Measurements from ENCODE around the gene ANK3. TPM values are rescaled to one million over a fixed set of nuclear protein-coding genes. Genes with fewer than 3 reads are reported as not detected.

Gene ANK3
- total RNA-seq, 4 donors from 2014 or later: 34.8 to 91.3 (median 56.7) TPM

DNA sequence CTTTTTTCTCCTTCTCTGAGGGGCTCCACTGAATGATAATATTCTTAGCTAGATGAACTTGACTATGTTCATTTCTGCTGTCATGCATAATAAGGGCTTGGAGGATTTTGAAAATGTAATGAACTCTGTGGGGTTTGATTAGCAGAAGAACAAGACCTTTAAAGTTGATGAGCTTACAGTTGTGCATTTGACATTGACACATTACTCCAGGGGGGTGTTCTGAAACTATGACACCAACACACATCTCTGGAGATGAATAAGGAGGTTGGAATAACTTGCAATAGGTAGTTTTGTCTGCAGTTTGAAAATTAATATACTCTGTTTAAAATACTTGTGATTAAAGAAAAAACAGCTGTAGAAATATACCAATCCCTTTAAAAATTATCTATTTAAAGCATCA, 80.3 kb downstream of the ANK3 start:
- H3K27me3 ChIP-seq: no peaks in the 10 kb centered on the region
- no peak for DNase-seq
- TF ChIP-seq, protein P1, sequence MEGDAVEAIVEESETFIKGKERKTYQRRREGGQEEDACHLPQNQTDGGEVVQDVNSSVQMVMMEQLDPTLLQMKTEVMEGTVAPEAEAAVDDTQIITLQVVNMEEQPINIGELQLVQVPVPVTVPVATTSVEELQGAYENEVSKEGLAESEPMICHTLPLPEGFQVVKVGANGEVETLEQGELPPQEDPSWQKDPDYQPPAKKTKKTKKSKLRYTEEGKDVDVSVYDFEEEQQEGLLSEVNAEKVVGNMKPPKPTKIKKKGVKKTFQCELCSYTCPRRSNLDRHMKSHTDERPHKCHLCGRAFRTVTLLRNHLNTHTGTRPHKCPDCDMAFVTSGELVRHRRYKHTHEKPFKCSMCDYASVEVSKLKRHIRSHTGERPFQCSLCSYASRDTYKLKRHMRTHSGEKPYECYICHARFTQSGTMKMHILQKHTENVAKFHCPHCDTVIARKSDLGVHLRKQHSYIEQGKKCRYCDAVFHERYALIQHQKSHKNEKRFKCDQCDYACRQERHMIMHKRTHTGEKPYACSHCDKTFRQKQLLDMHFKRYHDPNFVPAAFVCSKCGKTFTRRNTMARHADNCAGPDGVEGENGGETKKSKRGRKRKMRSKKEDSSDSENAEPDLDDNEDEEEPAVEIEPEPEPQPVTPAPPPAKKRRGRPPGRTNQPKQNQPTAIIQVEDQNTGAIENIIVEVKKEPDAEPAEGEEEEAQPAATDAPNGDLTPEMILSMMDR (IDR thresholded peaks at IDR 0.05): no peak
- no peak for TF ChIP-seq POLR2A (IDR thresholded peaks at IDR 0.05)
- H3K4me3 ChIP-seq: no peak overlapping the region
- H3K36me3 ChIP-seq: no peaks in the 10 kb centered on the region
- intact Hi-C loops (cut with DNase I; ENCODE audit: low total_unique reads): no loop called here
- H3K9me3 ChIP-seq: no peaks in the 10 kb centered on the region
- H3K4me1 ChIP-seq: no peaks in the 10 kb centered on the region
- H3K27ac ChIP-seq: no peak overlapping the region

DNA sequence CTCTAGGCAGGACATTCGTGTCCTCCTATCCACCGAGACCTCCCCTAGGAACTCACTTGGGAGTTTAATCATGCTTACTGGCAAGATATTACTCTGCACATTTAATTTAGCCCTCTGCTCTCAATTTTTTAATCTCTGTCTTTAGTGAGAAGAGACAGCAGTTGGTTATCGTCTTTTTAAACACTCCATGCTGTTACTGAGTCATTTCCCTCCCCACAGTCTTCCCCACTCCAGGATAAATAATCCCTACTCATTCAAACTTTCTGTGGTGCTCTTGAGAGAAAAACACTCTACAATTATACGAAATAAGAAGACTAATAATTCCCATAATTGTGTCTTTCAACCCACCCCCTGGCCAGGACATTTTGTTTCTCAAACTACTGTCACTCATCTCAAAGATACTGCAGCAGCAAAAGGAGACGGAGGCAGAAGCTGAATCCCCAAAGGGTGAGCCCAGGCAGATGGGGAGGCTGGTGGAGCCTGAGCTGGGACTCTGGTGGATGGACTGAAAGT, 84.2 kb downstream of the ANK3 start:
- DNase-seq: no peak
- Histone ChIP-seq H3K4me3 (no peak overlapping the region), H3K27ac (no peak overlapping the region), H3K9me3 (no peaks in the 10 kb centered on the region), H3K27me3 (no peaks in the 10 kb centered on the region), H3K4me1 (no peaks in the 10 kb centered on the region), H3K36me3 (no peaks in the 10 kb centered on the region)
- intact Hi-C loops (cut with DNase I; ENCODE audit: low total_unique reads): no loop called here
- TF ChIP-seq, protein P1 (IDR thresholded peaks at IDR 0.05): no peak
- TF ChIP-seq POLR2A (IDR thresholded peaks at IDR 0.05): no peak

DNA sequence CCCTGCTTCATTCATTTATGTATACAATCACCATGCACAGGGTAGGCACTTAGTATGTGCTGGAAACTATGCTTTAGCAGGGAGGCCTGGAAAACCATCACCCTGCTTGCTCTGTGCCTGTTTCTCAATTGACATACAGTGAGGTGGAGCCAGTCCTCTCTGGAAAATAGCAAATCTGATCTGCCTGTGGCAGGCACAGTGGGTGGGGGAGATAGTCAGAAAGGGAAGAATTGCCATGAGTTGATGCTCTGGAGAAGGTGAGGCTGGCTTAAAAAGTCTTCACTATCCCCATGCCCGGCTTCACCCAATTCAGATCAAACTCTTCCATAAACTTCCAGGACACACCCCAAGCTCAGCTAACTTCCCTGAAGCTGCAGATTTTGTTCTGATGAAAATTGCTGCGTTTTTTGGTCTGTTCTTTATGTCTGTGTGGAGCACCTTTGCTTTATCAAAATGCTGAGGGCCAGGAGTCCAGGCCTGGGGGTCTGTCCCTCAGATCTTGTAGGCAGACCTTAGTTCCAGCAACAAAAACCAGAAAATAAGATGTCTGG, 84.8 kb downstream of the ANK3 start:
- Histone ChIP-seq H3K27me3 (no peaks in the 10 kb centered on the region), H3K36me3 (no peaks in the 10 kb centered on the region), H3K27ac (no peak overlapping the region), H3K4me1 (no peaks in the 10 kb centered on the region), H3K9me3 (no peaks in the 10 kb centered on the region), H3K4me3 (no peak overlapping the region)
- TF ChIP-seq POLR2A (IDR thresholded peaks at IDR 0.05): no peak
- TF ChIP-seq, protein P1 (IDR thresholded peaks at IDR 0.05): no peak
- intact Hi-C loops (cut with DNase I; ENCODE audit: low total_unique reads): no loop called here
- DNase-seq: no peak

DNA sequence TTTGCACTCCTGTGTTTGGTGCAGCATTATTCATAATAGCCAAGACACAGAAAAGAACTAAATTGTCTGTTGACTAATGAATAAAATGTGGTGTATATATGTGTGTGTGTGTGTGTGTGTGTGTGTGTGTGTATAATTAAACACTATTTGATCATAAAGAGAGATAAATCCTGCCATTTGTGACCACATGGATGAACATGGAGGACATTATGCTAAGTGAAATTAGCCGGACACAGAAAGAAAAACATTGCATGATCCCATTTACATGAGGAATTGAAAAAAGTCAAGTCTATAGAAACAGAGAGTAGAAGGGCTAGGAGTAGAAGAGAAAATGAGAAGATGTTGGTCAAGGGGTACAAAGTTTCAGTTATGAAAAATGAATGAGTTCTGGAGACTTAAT, 85.9 kb downstream of the ANK3 start:
- intact Hi-C loops (cut with DNase I; ENCODE audit: low total_unique reads): no loop called here
- Histone ChIP-seq H3K27me3 (no peaks in the 10 kb centered on the region), H3K4me3 (no peak overlapping the region), H3K9me3 (no peaks in the 10 kb centered on the region), H3K4me1 (no peaks in the 10 kb centered on the region), H3K36me3 (no peaks in the 10 kb centered on the region), H3K27ac (no peak overlapping the region)
- no peak for DNase-seq
- TF ChIP-seq, protein P1 (IDR thresholded peaks at IDR 0.05): no peak
- no peak for TF ChIP-seq POLR2A (IDR thresholded peaks at IDR 0.05)

DNA sequence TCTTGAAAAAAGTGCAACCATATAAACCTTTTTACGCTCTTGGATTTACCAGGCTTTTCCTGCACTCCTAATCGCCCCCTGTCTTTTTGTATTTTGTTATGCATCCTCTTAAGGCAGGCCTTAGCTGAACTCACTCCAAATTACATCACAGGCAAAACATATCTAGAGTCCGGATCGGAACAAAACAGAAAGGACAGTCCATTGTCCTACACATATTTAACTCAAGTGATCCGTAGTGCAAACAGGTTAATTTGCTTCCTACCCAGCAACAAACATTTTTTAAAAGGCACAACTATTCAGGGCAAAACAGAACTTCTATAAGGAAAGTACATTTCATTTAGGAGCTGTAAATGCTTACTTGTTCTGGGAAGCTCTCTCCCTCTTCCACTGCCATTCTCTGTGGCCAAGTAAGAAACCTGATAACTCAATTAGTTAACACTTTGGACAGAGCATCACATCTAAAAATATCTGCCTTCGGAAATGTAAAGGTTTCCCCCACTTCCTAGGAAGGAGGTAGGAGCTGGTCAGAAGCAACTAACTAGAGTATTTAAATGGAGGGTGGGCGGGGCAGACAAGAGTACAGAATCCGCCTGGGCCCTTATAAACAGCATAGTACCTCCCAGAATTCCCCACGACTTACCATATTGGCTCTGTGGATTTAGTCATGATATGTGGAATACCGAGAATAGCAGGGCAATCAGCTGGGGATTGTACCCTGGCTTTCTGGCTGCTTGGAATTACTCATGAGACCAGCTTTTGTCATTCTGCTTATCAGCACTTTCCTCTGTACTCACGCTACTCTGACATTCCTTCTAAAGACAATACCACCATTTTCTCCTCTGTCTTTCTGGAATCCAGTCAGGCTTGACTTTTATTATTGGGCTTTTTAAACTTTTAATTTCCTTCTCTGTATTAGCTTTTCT, 89.5 kb downstream of the ANK3 start:
- intact Hi-C loops (cut with DNase I; ENCODE audit: low total_unique reads): no loop called here
- no peaks in the 10 kb centered on the region for H3K9me3 ChIP-seq
- TF ChIP-seq POLR2A (IDR thresholded peaks at IDR 0.05): no peak
- TF ChIP-seq, protein P1 (IDR thresholded peaks at IDR 0.05): no peak
- no peak for DNase-seq
- no peak overlapping the region for H3K27ac ChIP-seq
- no peaks in the 10 kb centered on the region for H3K4me1 ChIP-seq
- H3K27me3 ChIP-seq: no peaks in the 10 kb centered on the region
- H3K36me3 ChIP-seq: no peaks in the 10 kb centered on the region
- H3K4me3 ChIP-seq: no peak overlapping the region

All from uterus (tissue), 4 donors.